ENCODE data around the gene CTSS. TPM values are rescaled to one million over a fixed set of nuclear protein-coding genes. Genes with fewer than 3 reads are reported as not detected.

CTSS gene
- polyA plus RNA-seq, 1 donor from 2014 or later = 3.2 TPM

- Histone ChIP-seq H3K9me2 (ENCODE audit: insufficient read depth, low read length) (no peaks in the 10 kb centered on the region), H3K27ac (ENCODE audit: low read length) (no peak overlapping the region), H3K9me3 (ENCODE audit: low read length) (no peaks in the 10 kb centered on the region), H3K9ac (ENCODE audit: low read length) (no peak overlapping the region), H3F3A (ENCODE audit: insufficient read depth, low read length, poor library complexity, severe bottlenecking) (no peaks in the 10 kb centered on the region), H3K27me3 (ENCODE audit: insufficient read depth, low read depth, low read length) (no peaks in the 10 kb centered on the region), H4K20me1 (ENCODE audit: insufficient read depth) (no peaks in the 10 kb centered on the region), H3K36me3 (ENCODE audit: insufficient read depth, low read length) (peaks cover 3% of the 10 kb centered on the region), H3K4me2 (ENCODE audit: low read length) (no peak overlapping the region), H3K79me2 (replicated peaks; ENCODE audit: insufficient read depth, low read length) (no peaks in the 10 kb centered on the region), H2AFZ (ENCODE audit: low read depth, low read length) (no peak overlapping the region), H3K4me3 (ENCODE audit: low read length) (no peak overlapping the region)
- TF ChIP-seq EP300 (conservative IDR thresholded peaks at IDR 0.05; ENCODE audit: poor library complexity, severe bottlenecking) = no peak
- no peak for TF ChIP-seq EZH2 (IDR thresholded peaks at IDR 0.05; ENCODE audit: borderline replicate concordance, insufficient read depth, low read length, poor library complexity, severe bottlenecking)
- TF ChIP-seq REST (IDR thresholded peaks at IDR 0.05; ENCODE audit: borderline replicate concordance) = no peak
- TF ChIP-seq CTCF (IDR thresholded peaks at IDR 0.05; ENCODE audit: poor library complexity, severe bottlenecking) = no peak
- no peak for TF ChIP-seq MXI1 (conservative IDR thresholded peaks at IDR 0.05; ENCODE audit: poor library complexity, severe bottlenecking)
- TF ChIP-seq RAD21 (conservative IDR thresholded peaks at IDR 0.05) = no peak
- TF ChIP-seq POLR2AphosphoS5 (IDR thresholded peaks at IDR 0.05) = no peak
- no peak for TF ChIP-seq SMC3 (conservative IDR thresholded peaks at IDR 0.05; ENCODE audit: poor library complexity)
These were observed 45.5 kb upstream of the CTSS start for GRCh38 chr1:150810958-150811659.

- no peak for TF ChIP-seq SMC3 (conservative IDR thresholded peaks at IDR 0.05; ENCODE audit: poor library complexity)
- TF ChIP-seq RAD21 (conservative IDR thresholded peaks at IDR 0.05) = no peak
- no peak for TF ChIP-seq EP300 (conservative IDR thresholded peaks at IDR 0.05; ENCODE audit: poor library complexity, severe bottlenecking)
- no peak for TF ChIP-seq TAF1 (IDR thresholded peaks at IDR 0.05; ENCODE audit: low read depth)
- no peak for TF ChIP-seq POLR2AphosphoS5 (IDR thresholded peaks at IDR 0.05)
- TF ChIP-seq REST (IDR thresholded peaks at IDR 0.05; ENCODE audit: borderline replicate concordance) = no peak
- TF ChIP-seq EZH2 (IDR thresholded peaks at IDR 0.05; ENCODE audit: borderline replicate concordance, insufficient read depth, low read length, poor library complexity, severe bottlenecking) = no peak
- no peak for TF ChIP-seq CTCF (IDR thresholded peaks at IDR 0.05; ENCODE audit: poor library complexity, severe bottlenecking)
- no peak for TF ChIP-seq MXI1 (conservative IDR thresholded peaks at IDR 0.05; ENCODE audit: poor library complexity, severe bottlenecking)
- Histone ChIP-seq H3K9me2 (ENCODE audit: insufficient read depth, low read length) (no peaks in the 10 kb centered on the region), H4K20me1 (ENCODE audit: insufficient read depth) (no peaks in the 10 kb centered on the region), H3K36me3 (ENCODE audit: insufficient read depth, low read length) (peaks cover 3% of the 10 kb centered on the region), H3K27me3 (ENCODE audit: insufficient read depth, low read depth, low read length) (no peaks in the 10 kb centered on the region), H3K4me2 (ENCODE audit: low read length) (no peak overlapping the region), H2AFZ (ENCODE audit: low read depth, low read length) (no peak overlapping the region), H3K9ac (ENCODE audit: low read length) (no peak overlapping the region), H3F3A (ENCODE audit: insufficient read depth, low read length, poor library complexity, severe bottlenecking) (no peaks in the 10 kb centered on the region), H3K27ac (ENCODE audit: low read length) (no peak overlapping the region), H3K79me2 (replicated peaks; ENCODE audit: insufficient read depth, low read length) (no peaks in the 10 kb centered on the region), H3K4me3 (ENCODE audit: low read length) (no peak overlapping the region), H3K9me3 (ENCODE audit: low read length) (no peaks in the 10 kb centered on the region)
These were observed 44.1 kb upstream of the CTSS start for GRCh38 chr1:150809651-150810050.

All from neural cell (in vitro differentiated cells).